GM18951 (cell line): ENCODE data around the gene CYP27B1.

Experiments
- POLR2A ChIP-seq: IDR thresholded peaks from 4 replicates; pipeline ENCODE4 v1.6.1; 2011; ENCODE audit warnings: mild to moderate bottlenecking; ENCODE audit not compliant: insufficient read length, insufficient read depth; ENCODE audit errors: extremely low read depth
- in situ Hi-C: fragments of 300-500 bp; cut with MboI; formaldehyde crosslinking; loops from one replicate; pipeline ENCODE4 v1.12.0; 2022; ENCODE audit warnings: low sequenced_read_pairs, mixed read lengths, inconsistent platforms; ENCODE audit not compliant: unreplicated experiment

Gene CYP27B1

DNA sequence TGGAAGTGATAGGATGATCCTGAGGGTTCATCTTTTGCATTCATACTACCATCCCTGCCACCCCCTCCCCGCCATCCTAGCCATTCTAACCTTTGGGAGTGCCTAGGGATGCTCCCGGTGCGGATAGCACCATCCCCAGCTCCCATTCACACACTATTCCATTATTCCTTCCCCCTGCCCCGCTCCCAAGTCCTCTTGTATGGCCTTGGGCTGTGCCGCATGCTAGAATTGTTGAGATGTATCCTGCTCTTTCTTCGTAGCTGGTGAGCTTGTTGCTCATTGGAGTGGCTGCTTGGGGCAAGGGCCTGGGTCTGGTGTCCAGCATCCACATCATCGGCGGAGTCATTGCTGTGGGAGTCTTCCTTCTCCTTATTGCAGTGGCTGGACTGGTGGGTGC, 21.4 kb downstream of the CYP27B1 start:
- peak; percentile 37 for TF ChIP-seq POLR2A
- in situ Hi-C loops, result no loop called here

DNA sequence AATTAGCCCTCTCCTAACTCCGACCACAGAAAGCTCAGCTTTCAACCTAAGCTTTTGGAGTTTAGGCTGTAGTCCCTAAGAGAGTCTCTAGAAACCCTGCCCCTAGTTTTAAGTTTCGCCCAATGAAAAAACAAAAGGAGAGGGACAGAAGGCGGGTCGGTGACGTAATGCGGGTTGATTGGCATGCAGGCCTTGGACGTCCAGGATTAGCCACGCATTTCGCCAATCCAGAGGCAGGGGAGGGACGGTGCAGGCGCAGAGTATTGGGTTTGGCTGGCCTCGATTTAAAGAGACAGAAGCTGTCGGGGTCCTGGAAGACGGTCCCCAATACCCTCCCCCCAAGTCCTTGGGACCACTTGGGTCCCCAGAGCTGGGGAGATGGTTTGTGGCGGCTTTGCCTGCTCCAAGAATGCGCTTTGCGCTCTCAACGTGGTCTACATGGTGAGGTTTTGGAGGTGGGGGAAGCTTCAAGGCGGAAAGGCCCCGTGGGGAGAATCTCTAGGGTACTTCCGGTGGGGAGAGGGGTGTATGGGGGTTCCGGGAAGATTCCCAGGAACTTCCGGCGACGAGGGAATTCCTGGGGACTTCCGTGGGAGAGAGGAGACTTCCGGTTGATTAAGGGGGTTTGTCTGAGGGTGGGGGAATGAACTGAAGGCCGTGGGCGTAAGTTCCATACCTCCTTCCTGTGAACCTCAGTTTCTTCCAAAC, 21.9 kb downstream of the CYP27B1 start, which contains the start of gene TSPAN31:
TSS of gene TSPAN31 (plus strand) at position 263 of the 708 bp plus-strand sequence. CDS start at position 379, 116 bp downstream.
- peak; percentile 65 for TF ChIP-seq POLR2A
- in situ Hi-C loops, result no loop called here

DNA sequence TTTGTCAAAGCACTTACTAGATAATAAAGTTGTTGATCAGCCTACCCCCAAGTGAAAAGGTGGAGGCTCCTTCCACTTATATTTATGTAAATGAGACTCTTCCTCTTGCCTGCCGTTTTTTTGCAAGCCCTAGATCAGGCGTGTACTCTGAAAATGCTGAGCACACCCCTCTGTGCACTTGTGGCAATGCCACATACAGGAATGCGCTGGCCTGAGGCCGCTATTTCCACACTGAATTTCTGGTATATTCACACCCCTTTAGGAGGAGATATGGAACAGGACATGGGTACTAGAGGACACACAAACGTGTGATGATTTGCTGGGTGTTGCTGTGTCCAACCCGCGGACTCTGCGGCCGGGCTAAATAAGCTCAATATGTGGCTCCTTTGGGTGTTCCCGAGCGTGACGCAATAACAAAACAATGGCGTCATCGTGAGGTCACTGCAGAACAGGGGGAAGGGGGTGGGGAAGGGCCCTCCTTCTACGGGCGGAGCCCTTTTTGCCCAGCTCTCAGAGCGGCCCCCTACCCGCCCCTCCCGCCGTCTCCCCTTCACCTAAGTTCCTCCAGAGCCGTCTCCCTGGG, 22.6 kb downstream of the CYP27B1 start:
- no peak for TF ChIP-seq POLR2A
- in situ Hi-C loops, result no loop called here

DNA sequence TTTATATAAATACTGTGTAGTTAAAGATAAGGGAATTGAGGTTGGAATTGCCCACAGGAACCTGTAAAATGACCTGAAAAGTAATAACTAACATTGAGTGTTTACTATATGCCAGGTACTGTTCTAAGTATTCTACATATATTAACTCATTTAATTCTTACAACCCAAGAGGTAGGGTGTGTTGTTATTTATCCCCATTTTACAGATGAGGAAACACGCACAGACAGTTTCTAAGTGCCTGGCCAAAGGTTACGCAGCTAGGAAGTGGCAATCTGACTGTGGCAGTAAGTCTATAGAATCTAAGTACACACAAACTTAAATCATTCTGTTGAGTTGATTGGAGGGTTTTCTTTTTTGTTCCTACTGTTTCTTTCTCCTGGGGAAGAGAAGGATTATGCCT, 23.1 kb downstream of the CYP27B1 start:
- no peak for TF ChIP-seq POLR2A

DNA sequence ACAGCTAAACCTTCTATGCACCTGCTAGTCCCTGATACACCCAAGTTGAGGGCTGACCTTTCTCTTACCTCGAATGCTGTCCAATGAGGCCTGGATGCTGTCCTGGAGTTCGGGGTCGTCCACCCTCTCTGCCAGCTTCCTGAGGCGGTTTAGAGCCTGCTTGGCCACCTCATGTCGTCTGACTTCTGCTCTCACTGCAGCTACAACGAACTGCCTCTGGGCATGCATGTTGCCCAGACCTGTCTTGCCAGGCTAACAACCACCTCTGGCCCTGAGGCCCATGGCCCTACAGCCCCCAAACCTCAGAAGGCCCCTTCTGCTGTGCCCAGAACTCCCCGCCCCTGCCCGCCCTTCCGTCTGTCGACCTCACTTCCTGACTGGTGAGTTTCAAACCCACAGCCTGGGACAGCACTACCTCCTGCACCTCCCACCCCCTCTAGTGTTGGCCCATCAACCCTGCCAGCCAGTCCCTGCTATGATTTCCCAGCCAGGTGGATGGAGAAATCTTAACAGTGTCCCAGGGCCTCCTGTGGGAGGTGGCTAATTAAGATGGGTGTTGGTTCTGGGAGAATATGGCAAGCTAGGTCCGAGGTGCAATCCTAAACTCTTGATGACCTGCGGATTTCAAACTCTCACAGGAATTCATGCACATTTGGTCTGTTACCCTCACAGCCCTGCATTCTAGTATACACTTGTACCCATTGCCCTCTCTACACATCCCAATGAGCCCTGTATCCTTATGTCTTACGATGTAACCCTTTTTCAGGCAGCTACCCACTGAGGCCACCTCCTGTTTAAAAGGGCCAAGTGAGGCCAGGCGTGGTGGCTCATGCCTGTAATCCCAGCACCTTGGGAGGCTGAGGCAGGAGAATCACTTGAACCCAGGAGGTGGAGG, 24.8 kb downstream of the CYP27B1 start:
- in situ Hi-C loops, result no loop called here
- TF ChIP-seq POLR2A, result peak; percentile 61

More for the DNA sequence above, 23.1 kb downstream of the CYP27B1 start:
- in situ Hi-C loops, result no loop called here

DNA sequence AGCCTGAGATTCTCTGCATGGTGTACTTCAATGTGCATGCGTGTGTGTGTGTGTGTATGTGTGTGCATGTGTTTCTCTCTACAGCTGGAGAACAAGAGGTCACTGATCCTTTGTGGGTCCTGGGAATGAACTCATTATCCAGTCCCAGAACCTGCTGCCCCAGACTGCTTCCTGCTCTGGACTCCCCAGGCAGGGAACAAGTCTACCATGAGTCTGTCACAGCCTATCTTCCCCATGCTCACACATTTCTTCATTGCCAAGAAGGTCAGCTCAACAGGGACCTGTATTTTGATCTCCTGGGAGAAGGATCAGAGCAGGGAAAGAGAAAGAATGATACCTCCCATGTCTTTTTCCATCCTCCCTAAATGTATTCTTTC, 25.5 kb downstream of the CYP27B1 start:
- TF ChIP-seq POLR2A, result no peak
- in situ Hi-C loops, result no loop called here

DNA sequence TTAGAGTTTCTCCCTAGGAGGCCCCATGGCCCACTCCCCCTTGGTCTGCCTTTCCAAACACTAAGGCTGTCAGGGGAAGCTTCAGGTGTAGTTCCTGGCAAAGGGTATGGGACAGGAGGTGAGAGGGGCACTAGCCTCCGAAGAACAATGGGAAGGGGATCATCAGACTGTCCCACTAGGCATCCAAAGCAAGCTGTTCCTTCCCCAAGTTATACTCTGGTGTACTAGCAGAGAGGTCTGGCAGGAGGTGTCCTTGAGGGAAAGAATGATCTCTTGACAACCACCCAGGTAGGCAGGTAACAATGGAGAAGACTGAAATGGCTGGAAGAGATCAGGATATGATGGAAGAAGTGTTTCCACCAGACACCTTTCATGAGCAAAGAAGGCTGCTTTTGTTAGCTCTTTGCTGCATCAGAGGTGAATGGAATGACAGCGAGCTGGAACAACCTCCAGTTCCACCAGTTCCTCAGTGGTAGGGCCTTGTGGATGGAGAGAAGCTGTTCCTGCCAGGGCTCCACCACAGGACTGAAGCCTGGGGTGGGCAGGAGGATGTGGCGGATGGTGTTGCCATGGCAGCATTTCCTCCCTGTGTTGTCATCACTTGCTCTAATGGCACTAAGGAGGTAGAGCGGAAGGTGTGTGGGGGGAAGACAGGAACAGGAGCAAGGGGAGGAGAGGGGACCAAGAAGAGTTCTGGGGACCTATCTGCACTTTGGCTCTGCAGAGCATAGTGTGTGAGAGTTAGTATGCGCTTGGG, 26.0 kb downstream of the CYP27B1 start:
- TF ChIP-seq POLR2A, result no peak

DNA sequence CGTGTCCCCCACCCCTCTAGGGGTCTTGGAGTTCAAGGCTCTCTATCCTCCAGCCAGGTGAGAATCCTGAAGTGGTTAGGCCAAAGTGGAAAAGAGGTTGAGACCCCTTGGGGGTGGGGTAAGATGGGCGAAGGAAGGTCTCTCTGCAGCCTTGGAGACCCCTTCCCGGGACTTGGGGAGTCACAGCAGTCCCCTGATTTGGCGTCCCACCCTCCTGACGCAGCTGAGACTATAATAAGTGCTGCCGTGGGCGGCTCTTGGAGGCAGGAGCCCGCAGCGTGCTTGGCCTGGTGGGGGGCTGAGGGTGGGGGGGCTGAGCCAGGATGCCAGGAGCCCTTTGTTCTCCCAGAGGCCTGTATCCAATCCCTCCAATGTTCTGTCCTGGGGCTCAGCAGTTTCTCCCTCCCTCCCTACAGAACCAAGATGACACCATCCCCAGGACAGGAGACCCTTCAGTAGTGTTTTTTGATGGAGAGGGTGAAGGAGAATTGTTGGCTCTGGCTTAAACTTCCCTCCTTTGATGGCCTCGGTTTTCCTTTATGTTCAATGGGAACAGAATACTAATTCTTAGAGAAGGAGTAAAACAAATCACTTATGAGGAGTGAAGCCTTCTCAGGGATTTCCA, 26.9 kb downstream of the CYP27B1 start:
- TF ChIP-seq POLR2A, result no peak
- in situ Hi-C loops, result no loop called here

More for the DNA sequence above, 26.0 kb downstream of the CYP27B1 start:
- in situ Hi-C loops, result no loop called here

DNA sequence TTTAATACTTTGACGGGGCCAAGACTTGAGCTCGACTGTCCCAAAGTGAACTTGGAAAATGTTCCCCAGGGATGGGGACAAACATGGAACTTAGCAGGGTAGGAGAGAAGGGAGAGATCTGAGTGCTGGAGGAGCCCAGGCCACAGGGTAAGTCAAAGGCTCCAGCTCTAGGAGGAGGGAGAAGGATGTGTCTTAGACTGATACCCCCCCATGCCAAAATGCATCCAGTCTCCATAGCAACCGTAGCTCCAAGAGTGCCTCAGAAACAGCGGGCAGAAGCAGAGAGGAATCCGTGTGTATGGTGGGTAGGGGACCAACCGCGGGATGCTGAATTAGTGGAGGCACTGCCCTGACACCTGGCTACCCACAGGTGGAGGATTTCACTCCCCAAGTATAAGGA, 27.5 kb downstream of the CYP27B1 start:
- in situ Hi-C loops, result no loop called here
- no peak for TF ChIP-seq POLR2A

DNA sequence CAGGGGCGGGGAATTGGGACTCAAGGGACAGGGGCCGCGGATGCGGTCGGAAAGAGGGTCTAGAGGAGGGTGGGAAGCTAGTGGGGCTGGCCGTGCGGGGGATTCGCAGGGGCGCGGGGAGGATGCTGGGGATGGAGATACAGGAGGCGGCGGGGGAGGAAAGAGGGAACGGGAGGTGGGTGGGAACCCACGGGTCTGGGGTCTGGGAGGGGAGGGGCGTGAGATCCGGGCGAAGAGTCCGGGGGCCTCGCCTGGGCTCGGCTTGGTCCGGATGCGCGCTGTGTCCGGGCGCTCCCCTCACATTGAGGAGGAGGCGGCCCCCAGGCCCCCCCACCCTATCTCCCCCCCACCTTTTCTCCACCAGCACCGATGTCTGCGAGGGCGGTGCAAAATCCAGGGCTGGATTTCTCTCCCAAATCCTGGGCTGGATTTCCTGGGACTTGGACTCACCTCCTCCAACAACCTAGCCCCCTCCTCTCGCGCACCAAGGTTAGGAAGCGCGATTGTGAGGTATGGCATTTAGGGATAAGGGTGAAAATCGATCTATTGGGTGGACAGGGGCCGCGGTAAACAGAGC, 28.1 kb downstream of the CYP27B1 start, which contains the start of gene AGAP2:
TSS of gene AGAP2 (minus strand) at position 82 of the 577 bp plus-strand sequence. CDS start 496 bp downstream, outside the sequence.
- TF ChIP-seq POLR2A, result no peak
- in situ Hi-C loops, result no loop called here

DNA sequence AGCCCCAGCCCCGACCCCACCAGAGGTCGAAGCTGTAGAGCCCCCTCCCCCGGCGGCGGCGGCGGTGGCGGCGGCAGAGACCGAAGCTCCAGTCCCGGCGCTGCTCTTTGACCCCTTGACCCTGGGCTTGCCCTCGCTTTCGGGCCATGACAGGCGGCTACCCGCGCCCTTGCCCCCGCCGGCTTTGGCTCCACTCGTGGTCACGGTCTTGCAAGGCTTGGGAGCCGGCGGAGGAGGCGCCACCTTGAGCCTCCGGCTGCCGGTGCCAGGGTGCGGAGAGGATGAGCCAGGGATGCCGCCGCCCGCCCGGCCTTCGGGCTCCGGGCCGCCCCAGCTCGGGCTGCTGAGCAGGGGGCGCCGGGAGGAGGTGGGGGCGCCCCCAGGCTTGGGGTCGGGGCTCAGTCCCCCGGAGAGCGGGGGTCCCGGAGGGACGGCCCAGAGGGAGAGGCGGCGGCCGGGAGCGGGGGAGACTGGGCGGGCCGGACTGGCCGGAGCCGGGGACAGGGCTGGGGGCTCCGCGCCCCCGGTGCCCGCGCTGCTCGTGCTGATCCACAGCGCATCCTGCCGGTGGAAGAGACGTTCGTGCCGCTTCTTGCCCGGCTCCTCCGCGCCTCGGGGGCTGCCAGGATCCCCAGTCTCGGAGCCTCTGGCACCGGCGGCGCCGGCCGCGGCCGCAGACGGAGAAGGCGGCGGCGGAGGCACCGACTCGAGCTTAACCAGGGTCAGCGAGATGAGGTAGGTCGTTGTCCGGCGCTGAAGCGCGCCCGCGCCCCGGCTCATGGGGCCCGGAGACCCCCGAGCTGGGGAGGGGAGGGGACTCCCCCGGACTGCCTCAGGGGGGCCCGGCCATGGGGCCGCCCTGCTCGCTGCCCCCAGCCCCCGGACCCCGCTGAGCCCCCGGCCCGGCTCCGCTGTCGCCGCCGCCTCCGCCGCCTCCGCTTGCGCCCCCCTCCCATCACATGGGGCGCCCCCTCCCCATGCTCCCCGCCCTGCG, 29.1 kb downstream of the CYP27B1 start:
- TF ChIP-seq POLR2A, result no peak
- in situ Hi-C loops, result no loop called here
